IPS-11a (cell line): ENCODE results near the gene ICE2.

Experiments
- H3K4me3 ChIP-seq: one replicate; pipeline ENCODE4 v1.5.1; 2013; ENCODE audit warnings: low read depth, low read length, control low read depth

The ICE2 gene

GRCh38 chr15:60507596-60508424, 28.9 kb upstream of the ICE2 start:
- no peak overlapping the region for H3K4me3 ChIP-seq

GRCh38 chr15:60496853-60497252, 17.9 kb upstream of the ICE2 start:
- H3K4me3 ChIP-seq: no peak overlapping the region

- H3K4me3 ChIP-seq: no peak overlapping the region
These were observed 15.2 kb upstream of the ICE2 start for GRCh38 chr15:60494108-60494507.

- no peak overlapping the region for H3K4me3 ChIP-seq
These were observed 14.2 kb upstream of the ICE2 start for GRCh38 chr15:60493166-60493565.

- no peak overlapping the region for H3K4me3 ChIP-seq
These were observed 7.8 kb upstream of the ICE2 start for GRCh38 chr15:60486742-60487141.

GRCh38 chr15:60485365-60486055, 6.6 kb upstream of the ICE2 start:
- no peak overlapping the region for H3K4me3 ChIP-seq

- H3K4me3 ChIP-seq: no peak overlapping the region
These were observed 4.1 kb upstream of the ICE2 start for GRCh38 chr15:60483042-60483441.

- H3K4me3 ChIP-seq: no peak overlapping the region
These were observed 1.9 kb upstream of the ICE2 start for GRCh38 chr15:60480888-60481287.

- H3K4me3 ChIP-seq: no peak overlapping the region
These were observed 1.2 kb upstream of the ICE2 start for GRCh38 chr15:60480149-60480548.

- H3K4me3 ChIP-seq: peak overlapping the region; percentile 95
These were observed 594 bp upstream of the ICE2 start for GRCh38 chr15:60479361-60480110.

- H3K4me3 ChIP-seq: peak overlapping the region; percentile 95
These were observed 901 bp downstream of the ICE2 start for GRCh38 chr15:60477916-60478565.

GRCh38 chr15:60477164-60477563, 1.8 kb downstream of the ICE2 start:
- no peak overlapping the region for H3K4me3 ChIP-seq

- H3K4me3 ChIP-seq: no peak overlapping the region
These were observed 2.2 kb downstream of the ICE2 start for GRCh38 chr15:60476713-60477112.

- no peak overlapping the region for H3K4me3 ChIP-seq
These were observed 5.8 kb downstream of the ICE2 start for GRCh38 chr15:60473135-60473534.

GRCh38 chr15:60471314-60471713, 7.6 kb downstream of the ICE2 start:
- no peak overlapping the region for H3K4me3 ChIP-seq

- no peak overlapping the region for H3K4me3 ChIP-seq
These were observed 8.9 kb downstream of the ICE2 start for GRCh38 chr15:60469893-60470641.

- H3K4me3 ChIP-seq: no peak overlapping the region
These were observed 13.9 kb downstream of the ICE2 start for GRCh38 chr15:60464836-60465630.

GRCh38 chr15:60462027-60462426, 16.9 kb downstream of the ICE2 start:
- no peak overlapping the region for H3K4me3 ChIP-seq

- H3K4me3 ChIP-seq: no peak overlapping the region
These were observed 18.0 kb downstream of the ICE2 start for GRCh38 chr15:60460931-60461330.

GRCh38 chr15:60458721-60459120, 20.2 kb downstream of the ICE2 start:
- no peak overlapping the region for H3K4me3 ChIP-seq
